ENCODE data around the gene PITPNM3. TPM values are rescaled to one million over a fixed set of nuclear protein-coding genes. Genes with fewer than 3 reads are reported as not detected.

PITPNM3 gene
- total and polyA plus RNA-seq, 12 donors = 1.1 to 9.8 (median 6.8) TPM

- DNase-seq = no peak
- WGBS, 4 donors = 90 to 96% (median 92%) methylated on average over 2 of the region's 2 CpGs
- peaks cover 5 to 23% of the 10 kb centered on the region in 2 donors for H3K4me1 ChIP-seq (replicated peaks in 1 of 2)
- H3K27ac ChIP-seq = no peak overlapping the region
- H3K9me3 ChIP-seq (replicated peaks in 1 of 3) = no peaks in the 10 kb centered on the region
- H3K27me3 ChIP-seq = no peaks in the 10 kb centered on the region
- peaks cover 0 to 29% of the 10 kb centered on the region in 2 donors for H3K36me3 ChIP-seq (replicated peaks in 1 of 2)
- TF ChIP-seq CTCF (IDR thresholded peaks at IDR 0.05) (no peak), POLR2A (IDR thresholded peaks at IDR 0.05) (no peak)
- intact Hi-C loops (cut with DNase I) = no loop called here
- no peak overlapping the region for H3K4me3 ChIP-seq
Observed at GRCh38 chr17:6602141-6602540, 45.8 kb upstream of the PITPNM3 start.

GRCh38 chr17:6599364-6599763 lies 43.0 kb upstream of the PITPNM3 start:
- TF ChIP-seq POLR2A (IDR thresholded peaks at IDR 0.05) (no peak), CTCF (IDR thresholded peaks at IDR 0.05) (no peak)
- Histone ChIP-seq H3K4me3 (no peak overlapping the region), H3K27me3 (no peaks in the 10 kb centered on the region), H3K4me1 (replicated peaks in 1 of 2) (peaks cover 5 to 36% of the 10 kb centered on the region in 2 donors), H3K9me3 (replicated peaks in 1 of 3) (no peaks in the 10 kb centered on the region), H3K27ac (peak overlapping the region in 2 of 5 donors; percentile 11 to 27), H3K36me3 (replicated peaks in 1 of 2) (peaks cover 0 to 19% of the 10 kb centered on the region in 2 donors)
- intact Hi-C loops (cut with DNase I) = no loop called here
- DNase-seq = no peak

GRCh38 chr17:6597727-6598126 lies 41.4 kb upstream of the PITPNM3 start:
- Histone ChIP-seq H3K4me1 (replicated peaks in 1 of 2) (peaks cover 5 to 36% of the 10 kb centered on the region in 2 donors), H3K9me3 (replicated peaks in 1 of 3) (no peaks in the 10 kb centered on the region), H3K4me3 (no peak overlapping the region), H3K27me3 (no peaks in the 10 kb centered on the region), H3K36me3 (replicated peaks in 1 of 2) (peaks cover 0 to 29% of the 10 kb centered on the region in 2 donors), H3K27ac (peak overlapping the region in 1 of 5 donors; percentile 29)
- intact Hi-C loops (cut with DNase I) = no loop called here
- DNase-seq = no peak
- 73 to 94% (median 87%) methylated on average over 1 of the region's 1 CpG for WGBS, 4 donors
- no peak for TF ChIP-seq CTCF (IDR thresholded peaks at IDR 0.05)
- TF ChIP-seq POLR2A (IDR thresholded peaks at IDR 0.05) = no peak

GRCh38 chr17:6596941-6597340 lies 40.6 kb upstream of the PITPNM3 start:
- H3K36me3 ChIP-seq (replicated peaks in 1 of 2) = peaks cover 0 to 22% of the 10 kb centered on the region in 2 donors
- H3K27me3 ChIP-seq = no peaks in the 10 kb centered on the region
- intact Hi-C loops (cut with DNase I) = no loop called here
- no peaks in the 10 kb centered on the region for H3K9me3 ChIP-seq (replicated peaks in 1 of 3)
- H3K4me3 ChIP-seq = no peak overlapping the region
- no peak overlapping the region for H3K27ac ChIP-seq
- no peak for DNase-seq
- TF ChIP-seq POLR2A (IDR thresholded peaks at IDR 0.05) = no peak
- TF ChIP-seq CTCF (IDR thresholded peaks at IDR 0.05) = no peak
- peaks cover 5 to 36% of the 10 kb centered on the region in 2 donors for H3K4me1 ChIP-seq (replicated peaks in 1 of 2)
- 95 to 99% (median 98%) methylated on average over 4 of the region's 4 CpGs for WGBS, 4 donors

All from adrenal gland (tissue), 12 donors.